ENCODE results near the gene PTPRN. TPM values are rescaled to one million over a fixed set of nuclear protein-coding genes. Genes with fewer than 3 reads are reported as not detected.

PTPRN gene
- total and polyA plus RNA-seq, 2 experiments from 2014 or later: 5.1 to 22.1 TPM

DNA sequence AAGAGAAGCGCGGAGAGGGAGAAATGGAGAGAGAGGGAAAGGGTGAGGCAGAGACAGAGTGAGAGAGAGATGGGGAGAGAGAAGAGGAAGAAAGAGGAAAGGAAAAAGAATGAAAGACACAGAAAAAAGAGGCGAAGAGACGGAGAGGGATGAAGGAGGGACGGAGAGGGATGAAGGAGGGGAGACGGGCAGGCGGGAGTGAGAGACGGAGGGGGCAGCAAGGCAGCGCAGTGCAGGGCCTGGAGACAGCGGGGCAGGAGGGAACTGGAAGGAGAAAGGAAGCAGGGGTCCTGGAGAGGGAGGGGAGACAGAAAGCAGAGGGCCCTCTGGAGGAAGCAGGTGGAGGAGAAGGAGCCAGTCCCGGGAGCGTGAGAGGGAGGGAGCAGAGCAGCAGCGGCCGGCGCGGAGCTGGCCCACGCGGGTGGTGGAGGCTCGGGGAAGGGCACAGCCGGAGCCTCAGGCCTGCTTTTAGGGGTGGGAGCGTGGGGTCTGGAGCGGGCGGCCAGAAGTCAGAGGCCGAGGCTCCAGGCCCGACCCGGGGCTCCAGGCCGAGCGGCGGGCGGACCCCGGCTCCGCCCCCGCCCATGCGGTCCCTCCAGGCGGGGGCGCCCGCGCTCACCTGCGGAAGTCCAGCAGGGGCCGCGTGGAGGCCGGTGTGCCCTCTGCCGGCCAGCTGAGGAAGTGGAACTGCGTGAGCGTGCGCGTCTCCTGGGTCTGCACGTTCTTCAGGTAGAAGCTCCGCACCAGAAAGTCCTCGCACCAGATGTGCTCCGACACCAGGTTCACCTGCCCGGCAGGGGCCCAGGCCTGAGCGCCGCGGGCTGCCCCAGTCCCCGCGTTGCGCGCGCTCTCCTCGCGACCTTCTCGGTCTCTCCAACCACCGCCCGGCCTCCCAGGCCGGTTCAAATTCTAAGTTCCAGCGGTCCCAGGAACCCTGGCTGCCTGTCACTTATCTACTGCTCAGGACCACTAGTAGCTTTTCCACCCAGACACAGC lies 14.5 kb downstream of the PTPRN start:
- H3K4me2 ChIP-seq: peak overlapping the region; percentile 92
- H3K9me2 ChIP-seq (ENCODE audit: insufficient read depth): no peaks in the 10 kb centered on the region
- Mint-ChIP-seq H3K4me1 (peaks cover 3% of the 10 kb centered on the region; the same call in 1 of the 3 replicates), H3K9me3 (no peaks in the 10 kb centered on the region; the same call in 1 of the 3 replicates), H3K27ac (0 out of 2 replicates have a peak overlapping the region, but pooled peaks have one; percentile 5), H3K27me3 (ENCODE audit: insufficient read depth, low read depth, poor library complexity) (peaks cover 32% of the 10 kb centered on the region), H3K36me3 (ENCODE audit: low read depth) (no peaks in the 10 kb centered on the region; the same call in 2 of the 3 replicates), H3K4me3 (peak overlapping the region; percentile 80)
- DNase-seq (ENCODE audit: low spot score): peak; percentile 92
- peak; percentile 71 for TF ChIP-seq CREB1 (CRISPR knock-in tag; IDR thresholded peaks at IDR 0.05; ENCODE audit: low read depth)
- TF ChIP-seq, protein P1, sequence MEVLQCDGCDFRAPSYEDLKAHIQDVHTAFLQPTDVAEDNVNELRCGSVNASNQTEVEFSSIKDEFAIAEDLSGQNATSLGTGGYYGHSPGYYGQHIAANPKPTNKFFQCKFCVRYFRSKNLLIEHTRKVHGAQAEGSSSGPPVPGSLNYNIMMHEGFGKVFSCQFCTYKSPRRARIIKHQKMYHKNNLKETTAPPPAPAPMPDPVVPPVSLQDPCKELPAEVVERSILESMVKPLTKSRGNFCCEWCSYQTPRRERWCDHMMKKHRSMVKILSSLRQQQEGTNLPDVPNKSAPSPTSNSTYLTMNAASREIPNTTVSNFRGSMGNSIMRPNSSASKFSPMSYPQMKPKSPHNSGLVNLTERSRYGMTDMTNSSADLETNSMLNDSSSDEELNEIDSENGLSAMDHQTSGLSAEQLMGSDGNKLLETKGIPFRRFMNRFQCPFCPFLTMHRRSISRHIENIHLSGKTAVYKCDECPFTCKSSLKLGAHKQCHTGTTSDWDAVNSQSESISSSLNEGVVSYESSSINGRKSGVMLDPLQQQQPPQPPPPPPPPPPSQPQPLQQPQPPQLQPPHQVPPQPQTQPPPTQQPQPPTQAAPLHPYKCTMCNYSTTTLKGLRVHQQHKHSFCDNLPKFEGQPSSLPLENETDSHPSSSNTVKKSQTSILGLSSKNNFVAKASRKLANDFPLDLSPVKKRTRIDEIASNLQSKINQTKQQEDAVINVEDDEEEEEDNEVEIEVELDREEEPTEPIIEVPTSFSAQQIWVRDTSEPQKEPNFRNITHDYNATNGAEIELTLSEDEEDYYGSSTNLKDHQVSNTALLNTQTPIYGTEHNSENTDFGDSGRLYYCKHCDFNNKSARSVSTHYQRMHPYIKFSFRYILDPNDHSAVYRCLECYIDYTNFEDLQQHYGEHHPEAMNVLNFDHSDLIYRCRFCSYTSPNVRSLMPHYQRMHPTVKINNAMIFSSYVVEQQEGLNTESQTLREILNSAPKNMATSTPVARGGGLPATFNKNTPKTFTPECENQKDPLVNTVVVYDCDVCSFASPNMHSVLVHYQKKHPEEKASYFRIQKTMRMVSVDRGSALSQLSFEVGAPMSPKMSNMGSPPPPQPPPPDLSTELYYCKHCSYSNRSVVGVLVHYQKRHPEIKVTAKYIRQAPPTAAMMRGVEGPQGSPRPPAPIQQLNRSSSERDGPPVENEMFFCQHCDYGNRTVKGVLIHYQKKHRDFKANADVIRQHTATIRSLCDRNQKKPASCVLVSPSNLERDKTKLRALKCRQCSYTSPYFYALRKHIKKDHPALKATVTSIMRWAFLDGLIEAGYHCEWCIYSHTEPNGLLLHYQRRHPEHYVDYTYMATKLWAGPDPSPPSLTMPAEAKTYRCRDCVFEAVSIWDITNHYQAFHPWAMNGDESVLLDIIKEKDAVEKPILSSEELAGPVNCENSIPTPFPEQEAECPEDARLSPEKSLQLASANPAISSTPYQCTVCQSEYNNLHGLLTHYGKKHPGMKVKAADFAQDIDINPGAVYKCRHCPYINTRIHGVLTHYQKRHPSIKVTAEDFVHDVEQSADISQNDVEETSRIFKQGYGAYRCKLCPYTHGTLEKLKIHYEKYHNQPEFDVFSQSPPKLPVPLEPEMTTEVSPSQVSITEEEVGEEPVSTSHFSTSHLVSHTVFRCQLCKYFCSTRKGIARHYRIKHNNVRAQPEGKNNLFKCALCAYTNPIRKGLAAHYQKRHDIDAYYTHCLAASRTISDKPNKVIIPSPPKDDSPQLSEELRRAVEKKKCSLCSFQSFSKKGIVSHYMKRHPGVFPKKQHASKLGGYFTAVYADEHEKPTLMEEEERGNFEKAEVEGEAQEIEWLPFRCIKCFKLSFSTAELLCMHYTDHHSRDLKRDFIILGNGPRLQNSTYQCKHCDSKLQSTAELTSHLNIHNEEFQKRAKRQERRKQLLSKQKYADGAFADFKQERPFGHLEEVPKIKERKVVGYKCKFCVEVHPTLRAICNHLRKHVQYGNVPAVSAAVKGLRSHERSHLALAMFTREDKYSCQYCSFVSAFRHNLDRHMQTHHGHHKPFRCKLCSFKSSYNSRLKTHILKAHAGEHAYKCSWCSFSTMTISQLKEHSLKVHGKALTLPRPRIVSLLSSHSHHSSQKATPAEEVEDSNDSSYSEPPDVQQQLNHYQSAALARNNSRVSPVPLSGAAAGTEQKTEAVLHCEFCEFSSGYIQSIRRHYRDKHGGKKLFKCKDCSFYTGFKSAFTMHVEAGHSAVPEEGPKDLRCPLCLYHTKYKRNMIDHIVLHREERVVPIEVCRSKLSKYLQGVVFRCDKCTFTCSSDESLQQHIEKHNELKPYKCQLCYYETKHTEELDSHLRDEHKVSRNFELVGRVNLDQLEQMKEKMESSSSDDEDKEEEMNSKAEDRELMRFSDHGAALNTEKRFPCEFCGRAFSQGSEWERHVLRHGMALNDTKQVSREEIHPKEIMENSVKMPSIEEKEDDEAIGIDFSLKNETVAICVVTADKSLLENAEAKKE (CRISPR knock-in tag; IDR thresholded peaks at IDR 0.05): peak; percentile 87
- TF ChIP-seq ZNF114 (CRISPR knock-in tag; IDR thresholded peaks at IDR 0.05): no peak
- TF ChIP-seq, protein P2, sequence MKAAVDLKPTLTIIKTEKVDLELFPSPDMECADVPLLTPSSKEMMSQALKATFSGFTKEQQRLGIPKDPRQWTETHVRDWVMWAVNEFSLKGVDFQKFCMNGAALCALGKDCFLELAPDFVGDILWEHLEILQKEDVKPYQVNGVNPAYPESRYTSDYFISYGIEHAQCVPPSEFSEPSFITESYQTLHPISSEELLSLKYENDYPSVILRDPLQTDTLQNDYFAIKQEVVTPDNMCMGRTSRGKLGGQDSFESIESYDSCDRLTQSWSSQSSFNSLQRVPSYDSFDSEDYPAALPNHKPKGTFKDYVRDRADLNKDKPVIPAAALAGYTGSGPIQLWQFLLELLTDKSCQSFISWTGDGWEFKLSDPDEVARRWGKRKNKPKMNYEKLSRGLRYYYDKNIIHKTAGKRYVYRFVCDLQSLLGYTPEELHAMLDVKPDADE (IDR thresholded peaks at IDR 0.05): 0 out of 2 replicates have a peak, but pooled peaks have one; percentile 43
- peak; percentile 58 for TF ChIP-seq POLR2AphosphoS5 (IDR thresholded peaks at IDR 0.05; ENCODE audit: low read depth)
- TF ChIP-seq JUNB (IDR thresholded peaks at IDR 0.05; ENCODE audit: unreplicated experiment): no peak
- TF ChIP-seq, protein P3, sequence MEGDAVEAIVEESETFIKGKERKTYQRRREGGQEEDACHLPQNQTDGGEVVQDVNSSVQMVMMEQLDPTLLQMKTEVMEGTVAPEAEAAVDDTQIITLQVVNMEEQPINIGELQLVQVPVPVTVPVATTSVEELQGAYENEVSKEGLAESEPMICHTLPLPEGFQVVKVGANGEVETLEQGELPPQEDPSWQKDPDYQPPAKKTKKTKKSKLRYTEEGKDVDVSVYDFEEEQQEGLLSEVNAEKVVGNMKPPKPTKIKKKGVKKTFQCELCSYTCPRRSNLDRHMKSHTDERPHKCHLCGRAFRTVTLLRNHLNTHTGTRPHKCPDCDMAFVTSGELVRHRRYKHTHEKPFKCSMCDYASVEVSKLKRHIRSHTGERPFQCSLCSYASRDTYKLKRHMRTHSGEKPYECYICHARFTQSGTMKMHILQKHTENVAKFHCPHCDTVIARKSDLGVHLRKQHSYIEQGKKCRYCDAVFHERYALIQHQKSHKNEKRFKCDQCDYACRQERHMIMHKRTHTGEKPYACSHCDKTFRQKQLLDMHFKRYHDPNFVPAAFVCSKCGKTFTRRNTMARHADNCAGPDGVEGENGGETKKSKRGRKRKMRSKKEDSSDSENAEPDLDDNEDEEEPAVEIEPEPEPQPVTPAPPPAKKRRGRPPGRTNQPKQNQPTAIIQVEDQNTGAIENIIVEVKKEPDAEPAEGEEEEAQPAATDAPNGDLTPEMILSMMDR (conservative IDR thresholded peaks at IDR 0.05; ENCODE audit: low read depth in 2 of 2): peak; percentile 71 to 98
- H3K27ac ChIP-seq (ENCODE audit: low read depth): no peak overlapping the region
- H3K27me3 ChIP-seq (ENCODE audit: insufficient read depth): peaks cover 19% of the 10 kb centered on the region
- peaks cover 5% of the 10 kb centered on the region; the same call in 1 of the 2 replicates for H3F3A ChIP-seq (replicated peaks; ENCODE audit: low read depth)
- ATAC-seq: peak; percentile 84
- H3K4me3 ChIP-seq: peak overlapping the region; percentile 90
- no peaks in the 10 kb centered on the region for H3K79me2 ChIP-seq (replicated peaks; ENCODE audit: insufficient read depth)
- peaks cover 9% of the 10 kb centered on the region for H3K4me1 ChIP-seq (ENCODE audit: insufficient read depth)
- H2AFZ ChIP-seq: peak overlapping the region; percentile 90
- no peaks in the 10 kb centered on the region for H4K20me1 ChIP-seq (replicated peaks; ENCODE audit: insufficient read depth)
- H3K36me3 ChIP-seq (ENCODE audit: insufficient read depth): no peaks in the 10 kb centered on the region

Data from GM23338 (cell line).